Muscle layer of duodenum (tissue), 2 donors: ENCODE data around the gene DAGLA.

Source experiments
- H3K27ac ChIP-seq: one replicate; pipeline ENCODE4 v1.7.0; 2013; ENCODE audit warnings: mild to moderate bottlenecking, low read length
- H3K27me3 ChIP-seq: one replicate; pipeline ENCODE4 v1.7.0; 2013; ENCODE audit warnings: low read depth, mild to moderate bottlenecking, control low read depth, low read length
- H3K36me3 ChIP-seq, 2 donors: one replicate each; pipeline ENCODE4 v1.7.0; 2013; ENCODE audit warnings: low read length in 2 of 2, control low read depth in 1 of 2, mild to moderate bottlenecking in 1 of 2; ENCODE audit not compliant: insufficient read depth in 2 of 2, control insufficient read depth in 1 of 2
- H3K4me1 ChIP-seq, 2 donors: one replicate each; pipeline ENCODE4 v1.7.0; 2013; ENCODE audit warnings: low read length in 2 of 2, mild to moderate bottlenecking in 2 of 2, control low read depth in 1 of 2, moderate library complexity in 1 of 2; ENCODE audit not compliant: insufficient read depth in 2 of 2, control insufficient read depth in 1 of 2
- H3K4me3 ChIP-seq, 2 donors: one replicate each; pipeline ENCODE4 v1.7.0; 2013; ENCODE audit warnings: low read length in 2 of 2, low read depth in 1 of 2, mild to moderate bottlenecking in 1 of 2
- H3K9me3 ChIP-seq, 2 donors: one replicate each; pipeline ENCODE4 v1.7.0; 2013; ENCODE audit warnings: low read length in 2 of 2, control low read depth in 1 of 2, mild to moderate bottlenecking in 1 of 2; ENCODE audit not compliant: control insufficient read depth in 1 of 2
- donor health status: healthy.

The DAGLA gene

DNA sequence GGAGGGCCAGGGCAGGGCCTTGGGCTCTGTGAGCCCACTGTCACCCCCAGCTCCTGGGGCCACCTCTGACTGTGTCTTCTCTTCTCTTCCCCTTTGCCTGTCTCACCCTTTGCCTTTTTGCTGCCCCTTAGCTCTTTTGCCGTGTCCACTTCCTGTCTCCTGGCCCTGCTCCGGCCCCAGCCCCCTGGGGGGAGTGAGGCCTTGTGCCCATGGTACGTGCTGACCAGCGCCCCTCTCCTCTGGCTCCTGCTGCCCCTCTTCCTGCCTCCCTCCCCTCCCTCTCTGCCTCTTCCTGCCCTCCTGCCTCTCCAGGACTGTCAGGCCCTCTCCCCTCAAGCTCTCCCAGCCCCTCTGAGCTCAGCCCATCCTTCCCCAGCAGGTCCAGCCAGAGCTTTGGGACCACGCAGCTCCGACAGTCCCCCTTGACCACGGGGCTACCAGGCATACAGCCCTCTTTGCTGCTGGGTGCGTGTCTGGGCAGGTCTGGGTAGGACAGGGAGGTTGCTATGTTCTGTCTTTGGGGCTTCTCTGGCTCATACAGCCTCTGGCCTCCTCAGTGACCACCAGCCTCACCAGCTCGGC lies 100.5 kb downstream of the DAGLA start:
- Histone ChIP-seq H3K36me3 (peaks cover 6 to 21% of the 10 kb centered on the region in 2 donors), H3K4me1 (peaks cover 0 to 12% of the 10 kb centered on the region in 2 donors), H3K27ac (no peak overlapping the region), H3K27me3 (no peaks in the 10 kb centered on the region), H3K9me3 (no peaks in the 10 kb centered on the region), H3K4me3 (no peak overlapping the region)

DNA sequence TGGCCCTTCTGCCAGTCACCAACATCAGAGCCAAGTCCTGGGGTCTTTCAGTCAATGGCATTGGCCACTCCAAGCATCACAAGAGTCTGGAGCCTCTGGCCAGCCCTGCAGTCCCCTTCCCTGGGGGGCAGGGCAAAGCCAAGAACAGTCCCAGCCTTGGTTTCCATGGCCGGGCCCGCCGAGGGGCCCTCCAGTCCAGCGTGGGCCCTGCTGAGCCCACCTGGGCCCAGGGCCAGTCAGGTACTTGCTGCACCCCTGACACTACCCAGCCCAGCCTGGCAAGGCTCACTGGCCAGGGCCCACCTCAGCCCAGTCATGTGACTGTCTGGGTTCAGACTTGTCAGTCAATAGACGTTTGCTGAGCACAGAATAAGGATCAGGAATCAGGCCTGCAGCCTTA lies 101.4 kb downstream of the DAGLA start:
- Histone ChIP-seq H3K27ac (no peak overlapping the region), H3K27me3 (no peaks in the 10 kb centered on the region), H3K36me3 (peaks cover 12 to 31% of the 10 kb centered on the region in 2 donors), H3K4me1 (peaks cover 0 to 12% of the 10 kb centered on the region in 2 donors), H3K4me3 (no peak overlapping the region), H3K9me3 (no peaks in the 10 kb centered on the region)

- peaks cover 17 to 38% of the 10 kb centered on the region in 2 donors for H3K36me3 ChIP-seq
- peaks cover 0 to 6% of the 10 kb centered on the region in 2 donors for H3K4me1 ChIP-seq
- H3K27me3 ChIP-seq, result no peaks in the 10 kb centered on the region
- H3K27ac ChIP-seq, result no peak overlapping the region
- no peaks in the 10 kb centered on the region for H3K9me3 ChIP-seq
- H3K4me3 ChIP-seq, result no peak overlapping the region
Observed at GRCh38 chr11:61782299-61782698, 102.1 kb downstream of the DAGLA start.

- Histone ChIP-seq H3K36me3 (peaks cover 17 to 43% of the 10 kb centered on the region in 2 donors), H3K4me1 (peaks cover 0 to under 1% of the 10 kb centered on the region in 2 donors), H3K4me3 (no peak overlapping the region), H3K9me3 (no peaks in the 10 kb centered on the region), H3K27me3 (no peaks in the 10 kb centered on the region), H3K27ac (no peak overlapping the region)
Observed at GRCh38 chr11:61782841-61783240, 102.7 kb downstream of the DAGLA start.

DNA sequence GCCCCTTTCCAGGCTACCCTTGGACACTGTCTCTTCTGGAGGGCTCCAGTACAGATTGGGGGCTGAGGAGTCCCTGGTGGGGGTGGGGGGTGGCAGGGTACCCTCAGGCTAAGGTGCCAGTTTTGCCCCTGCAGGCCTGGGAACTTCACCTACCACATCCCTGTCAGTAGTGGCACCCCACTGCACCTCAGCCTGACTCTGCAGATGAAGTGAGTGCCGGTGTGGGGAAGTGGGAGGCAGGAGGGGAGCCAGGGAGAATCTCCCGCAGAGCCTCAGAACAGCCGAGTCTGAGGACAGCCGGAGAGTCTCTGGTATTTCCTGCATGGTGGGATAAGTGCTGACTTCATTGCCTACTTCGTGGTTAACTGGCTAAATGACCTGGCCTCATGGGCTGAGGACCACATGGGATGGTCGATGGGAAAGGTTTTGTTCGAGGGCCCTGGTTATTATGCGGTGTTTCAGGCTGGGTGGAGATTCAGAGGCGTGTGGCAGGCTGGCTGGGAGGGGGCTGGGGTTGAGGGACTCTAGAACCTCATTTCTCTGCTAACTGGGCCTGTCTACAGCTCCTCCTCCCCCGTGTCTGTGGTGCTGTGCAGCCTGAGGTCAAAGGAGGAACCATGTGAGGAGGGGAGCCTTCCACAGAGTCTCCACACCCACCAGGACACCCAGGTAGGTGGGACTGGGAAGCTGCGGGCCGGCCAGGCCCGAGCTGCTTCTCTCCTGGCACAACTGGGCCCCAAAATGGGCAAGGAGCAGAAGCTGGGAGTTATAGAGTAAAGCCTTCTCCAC lies 103.7 kb downstream of the DAGLA start:
- Histone ChIP-seq H3K4me1 (no peaks in the 10 kb centered on the region), H3K36me3 (peaks cover 22 to 53% of the 10 kb centered on the region in 2 donors), H3K9me3 (no peaks in the 10 kb centered on the region), H3K27ac (no peak overlapping the region), H3K4me3 (no peak overlapping the region), H3K27me3 (no peaks in the 10 kb centered on the region)

DNA sequence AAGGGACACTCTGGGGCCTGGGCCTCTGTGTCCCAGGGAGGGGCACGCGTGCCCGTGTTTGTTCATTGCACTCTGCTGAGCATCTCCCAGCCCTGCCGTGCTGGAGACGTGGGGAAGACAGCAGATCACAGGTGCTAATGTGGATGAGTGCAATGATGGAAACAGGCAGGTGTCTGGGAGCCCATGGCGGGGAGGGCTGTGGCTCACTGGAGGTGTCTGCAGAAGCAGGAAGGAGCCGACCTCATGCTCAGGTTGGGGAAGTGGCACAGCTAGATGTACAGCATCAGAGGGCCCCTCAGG lies 104.3 kb downstream of the DAGLA start:
- peaks cover 28 to 57% of the 10 kb centered on the region in 2 donors for H3K36me3 ChIP-seq
- no peaks in the 10 kb centered on the region for H3K9me3 ChIP-seq
- H3K4me1 ChIP-seq, result no peaks in the 10 kb centered on the region
- no peak overlapping the region for H3K27ac ChIP-seq
- no peaks in the 10 kb centered on the region for H3K27me3 ChIP-seq
- no peak overlapping the region for H3K4me3 ChIP-seq

- Histone ChIP-seq H3K9me3 (no peaks in the 10 kb centered on the region), H3K4me1 (peaks cover 0 to under 1% of the 10 kb centered on the region in 2 donors), H3K27ac (no peak overlapping the region), H3K36me3 (peaks cover 37 to 67% of the 10 kb centered on the region in 2 donors), H3K27me3 (no peaks in the 10 kb centered on the region), H3K4me3 (no peak overlapping the region)
Observed at GRCh38 chr11:61785837-61786402, 105.7 kb downstream of the DAGLA start.

DNA sequence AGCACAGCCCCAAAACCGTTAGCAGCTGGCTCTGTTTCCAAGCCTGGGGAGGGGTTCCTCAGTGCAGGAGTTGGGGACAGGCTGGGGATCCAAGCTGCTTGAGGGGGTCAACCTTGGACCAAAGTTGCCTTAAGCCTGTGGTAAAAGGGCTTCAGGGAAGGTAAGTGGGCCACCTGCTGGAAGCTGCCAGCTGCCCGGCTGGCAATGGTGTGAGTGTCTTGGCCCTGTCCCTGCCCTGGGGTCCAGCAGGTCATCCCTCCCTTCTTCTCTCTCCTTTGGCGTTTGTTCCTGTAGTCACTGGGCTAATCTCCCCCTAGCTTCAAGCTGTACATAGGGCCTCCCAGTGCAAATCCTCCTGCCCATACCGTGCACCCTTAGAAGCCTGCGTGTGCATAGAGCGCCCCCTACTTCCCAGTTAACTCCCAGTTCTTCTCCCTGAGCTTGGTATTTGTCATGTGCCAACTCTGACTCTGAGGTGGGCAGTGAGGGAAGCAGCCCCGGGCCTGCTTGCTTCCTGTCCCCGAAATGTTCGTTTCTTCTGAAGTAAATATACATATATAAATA lies 107.8 kb downstream of the DAGLA start:
- H3K27me3 ChIP-seq, result no peaks in the 10 kb centered on the region
- H3K9me3 ChIP-seq, result no peaks in the 10 kb centered on the region
- H3K4me1 ChIP-seq, result peaks cover 4 to 11% of the 10 kb centered on the region in 2 donors
- no peak overlapping the region for H3K27ac ChIP-seq
- no peak overlapping the region for H3K4me3 ChIP-seq
- H3K36me3 ChIP-seq, result peaks cover 37 to 67% of the 10 kb centered on the region in 2 donors

GRCh38 chr11:61791737-61792309 lies 111.6 kb downstream of the DAGLA start:
- H3K27me3 ChIP-seq, result no peaks in the 10 kb centered on the region
- H3K9me3 ChIP-seq, result no peaks in the 10 kb centered on the region
- H3K36me3 ChIP-seq, result peaks cover 22 to 47% of the 10 kb centered on the region in 2 donors
- H3K4me1 ChIP-seq, result peaks cover 4 to 20% of the 10 kb centered on the region in 2 donors
- peak overlapping the region; percentile 93 for H3K27ac ChIP-seq
- peak overlapping the region; percentile 82 to 86 for H3K4me3 ChIP-seq

- H3K4me1 ChIP-seq, result peaks cover 4 to 23% of the 10 kb centered on the region in 2 donors
- peak within 1 kb of the TSS; percentile 82 to 86 for H3K4me3 ChIP-seq
- peaks cover 20 to 40% of the 10 kb centered on the region in 2 donors for H3K36me3 ChIP-seq
- peak within 1 kb of the TSS; percentile 93 for H3K27ac ChIP-seq
- H3K9me3 ChIP-seq, result no peaks in the 10 kb centered on the region
- no peaks in the 10 kb centered on the region for H3K27me3 ChIP-seq
Observed at GRCh38 chr11:61792310-61793082, 112.3 kb downstream of the DAGLA start, which contains the start of the genes FEN1 and TMEM258. TSS of gene FEN1 (plus strand) at chr11:61792911. CDS start at chr11:61795362, 2,451 bp downstream. TSS of gene TMEM258 (minus strand) at chr11:61792599. CDS start at chr11:61792558, 41 bp downstream.
